ENCODE measurements around the gene AP5B1.

Gene AP5B1, protein sequence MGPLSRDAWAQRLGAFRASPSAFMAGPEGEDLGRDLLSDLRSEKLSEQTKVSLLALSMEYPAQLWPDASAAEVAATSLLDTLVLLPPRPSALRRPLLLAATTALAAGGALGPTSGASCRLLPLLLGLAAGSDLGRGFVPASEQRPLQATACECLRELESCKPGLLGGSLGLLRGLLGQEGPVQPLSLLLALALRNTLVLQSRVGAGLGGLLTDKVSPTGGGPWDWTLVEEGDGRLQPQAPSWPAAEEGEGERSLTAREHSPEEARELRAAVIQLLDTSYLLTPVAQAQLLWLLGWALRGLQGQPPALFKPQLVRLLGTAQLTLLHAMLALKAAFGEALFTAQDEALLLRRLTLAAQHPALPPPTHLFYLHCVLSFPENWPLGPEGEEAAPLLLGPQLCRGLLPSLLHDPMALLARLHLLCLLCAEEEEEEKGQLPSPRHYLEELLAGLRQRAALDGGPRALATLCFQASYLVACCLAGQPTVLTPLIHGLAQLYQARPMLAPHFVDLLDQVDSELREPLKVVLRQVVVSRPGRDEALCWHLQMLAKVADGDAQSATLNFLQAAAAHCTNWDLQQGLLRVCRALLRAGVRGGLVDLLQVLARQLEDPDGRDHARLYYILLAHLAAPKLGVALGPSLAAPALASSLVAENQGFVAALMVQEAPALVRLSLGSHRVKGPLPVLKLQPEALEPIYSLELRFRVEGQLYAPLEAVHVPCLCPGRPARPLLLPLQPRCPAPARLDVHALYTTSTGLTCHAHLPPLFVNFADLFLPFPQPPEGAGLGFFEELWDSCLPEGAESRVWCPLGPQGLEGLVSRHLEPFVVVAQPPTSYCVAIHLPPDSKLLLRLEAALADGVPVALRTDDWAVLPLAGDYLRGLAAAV

DNA sequence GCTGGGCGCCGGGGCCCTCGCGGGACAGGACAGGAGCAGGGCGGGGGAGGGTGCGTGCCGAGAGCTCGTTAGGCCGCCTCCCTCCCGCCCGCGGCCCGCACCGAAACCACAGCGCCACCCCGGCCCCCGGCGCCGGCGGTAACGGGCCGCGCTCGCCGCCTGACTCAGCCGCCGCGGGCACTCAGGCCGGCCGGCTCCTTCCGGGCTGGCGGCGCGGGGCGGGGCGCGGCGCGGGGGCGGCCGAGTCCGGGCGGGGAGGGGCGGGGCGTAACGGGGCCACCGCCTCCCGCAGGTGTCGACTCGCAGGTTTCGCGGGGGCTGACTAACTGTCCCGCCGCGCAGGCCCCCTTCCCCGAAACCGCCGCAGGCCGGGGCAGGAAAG lies at the start of gene AP5B1:
AP5B1 (minus strand) TSS at position 207 of the 382 bp plus-strand sequence. CDS start 385 bp downstream, outside the sequence.
- DNase-seq (ENCODE audit: low read depth in 3 of 3): peak; percentile 58 to 70 (median 65)

DNA sequence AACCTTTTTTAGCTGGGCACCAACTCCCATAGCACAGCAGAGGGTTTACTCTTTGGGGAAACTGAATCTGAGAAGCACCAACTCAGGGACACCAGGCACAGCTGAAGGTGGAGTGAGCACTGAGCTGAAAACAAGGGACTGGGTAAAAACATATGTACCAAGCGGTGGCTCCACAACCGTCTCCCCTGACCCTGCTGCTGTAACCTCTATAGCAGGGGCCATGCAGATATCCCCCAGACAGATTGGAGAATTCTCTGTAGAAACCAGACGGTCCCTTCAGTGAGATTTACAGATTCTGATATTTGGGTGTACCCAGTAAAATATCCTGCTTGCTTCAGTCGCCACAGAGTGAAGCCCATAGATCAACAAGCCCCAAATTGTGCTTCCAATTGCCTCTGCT lies 48.7 kb upstream of the AP5B1 start:
- DNase-seq (ENCODE audit: low read depth in 3 of 3): no peak

DNA sequence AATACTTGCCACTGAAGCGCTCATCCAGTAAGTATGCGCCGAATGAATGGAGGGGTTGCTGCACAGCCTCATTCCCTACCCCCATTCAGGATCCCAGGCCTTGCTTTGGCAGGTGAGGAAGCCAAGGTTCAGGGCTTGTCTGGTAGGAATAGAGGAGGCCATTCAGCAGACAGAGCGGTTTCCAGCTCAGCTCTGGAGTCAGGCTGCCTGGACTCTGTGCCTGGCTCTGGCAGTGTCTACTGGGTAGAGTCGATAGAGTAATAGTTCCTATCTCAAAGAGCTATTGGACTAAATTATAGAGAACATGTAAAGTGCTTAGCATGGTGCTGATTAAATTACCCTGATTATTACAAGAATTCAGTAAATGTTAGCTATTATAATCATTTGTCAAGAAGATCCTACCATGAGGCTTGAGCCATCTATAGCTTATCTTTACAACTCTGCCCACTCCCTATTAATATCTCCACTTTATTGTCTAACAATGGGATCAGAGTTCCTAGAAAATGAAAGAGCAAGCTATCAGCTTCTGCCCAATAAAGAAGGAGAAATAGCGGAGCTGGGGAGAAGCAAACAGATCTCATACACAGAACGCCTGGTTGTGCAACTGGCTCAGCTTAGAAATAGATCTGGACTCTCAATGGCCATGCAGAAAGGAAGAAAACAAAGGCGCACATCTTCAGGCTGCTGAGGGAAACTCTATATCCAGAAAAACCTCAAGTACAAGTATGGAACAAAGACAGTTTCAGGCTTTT lies 46.4 kb upstream of the AP5B1 start:
- no peak for DNase-seq (ENCODE audit: low read depth in 3 of 3)

DNA sequence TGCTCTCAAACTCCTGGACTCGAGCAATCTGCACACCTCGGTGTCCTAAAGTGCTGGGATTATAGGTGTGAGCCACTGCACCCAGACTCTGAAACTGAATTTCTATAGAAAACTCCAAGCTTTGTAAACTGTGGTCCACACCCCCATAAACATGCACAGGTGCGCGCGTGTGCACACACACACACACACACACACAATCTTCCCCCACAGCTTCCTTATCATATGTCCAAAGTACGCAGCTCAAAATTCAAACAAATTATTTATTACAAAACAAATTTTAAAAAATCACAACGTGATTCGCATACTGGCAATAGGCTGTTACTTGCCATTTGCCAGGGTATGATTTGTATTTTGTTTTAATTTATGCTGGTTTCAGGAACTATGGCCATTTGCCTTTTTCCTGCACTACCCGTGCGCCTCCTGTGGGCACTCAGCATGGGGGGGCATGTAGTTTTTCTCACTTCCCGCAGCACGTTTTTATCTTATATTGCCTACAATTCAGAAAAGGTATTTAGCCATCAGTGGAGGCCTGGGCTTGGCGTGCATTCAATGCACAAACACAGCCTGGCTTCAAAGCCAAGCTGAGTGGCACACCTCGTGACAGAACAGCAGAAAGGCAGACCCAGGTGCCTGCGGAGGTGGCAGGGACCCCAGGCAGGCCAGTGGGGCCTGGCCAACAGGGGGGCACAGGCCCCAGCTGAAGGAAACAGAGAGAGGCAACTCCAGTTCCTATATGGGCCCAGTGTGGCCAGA lies 42.2 kb upstream of the AP5B1 start:
- no peak for DNase-seq (ENCODE audit: low read depth in 3 of 3)

DNA sequence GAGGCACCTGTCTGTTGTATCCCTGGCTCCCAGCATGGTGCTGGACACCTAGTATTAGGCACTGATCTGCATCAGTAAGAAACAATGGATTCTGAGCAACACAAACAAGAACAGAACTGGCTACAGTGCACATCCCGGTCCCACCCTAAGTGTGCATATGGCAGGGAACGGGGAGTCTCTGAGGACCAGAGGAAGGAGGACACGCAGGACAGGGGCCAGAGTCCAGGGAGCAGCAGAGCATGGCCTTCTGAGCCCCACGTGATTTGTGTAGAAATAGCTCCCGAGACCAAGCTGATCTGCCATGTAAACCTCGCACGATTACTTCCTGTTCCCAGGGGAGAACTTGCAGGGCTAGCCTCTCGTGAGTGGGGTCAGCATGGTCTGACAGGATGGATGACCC lies 40.3 kb upstream of the AP5B1 start:
- DNase-seq (ENCODE audit: low read depth in 3 of 3): no peak

DNA sequence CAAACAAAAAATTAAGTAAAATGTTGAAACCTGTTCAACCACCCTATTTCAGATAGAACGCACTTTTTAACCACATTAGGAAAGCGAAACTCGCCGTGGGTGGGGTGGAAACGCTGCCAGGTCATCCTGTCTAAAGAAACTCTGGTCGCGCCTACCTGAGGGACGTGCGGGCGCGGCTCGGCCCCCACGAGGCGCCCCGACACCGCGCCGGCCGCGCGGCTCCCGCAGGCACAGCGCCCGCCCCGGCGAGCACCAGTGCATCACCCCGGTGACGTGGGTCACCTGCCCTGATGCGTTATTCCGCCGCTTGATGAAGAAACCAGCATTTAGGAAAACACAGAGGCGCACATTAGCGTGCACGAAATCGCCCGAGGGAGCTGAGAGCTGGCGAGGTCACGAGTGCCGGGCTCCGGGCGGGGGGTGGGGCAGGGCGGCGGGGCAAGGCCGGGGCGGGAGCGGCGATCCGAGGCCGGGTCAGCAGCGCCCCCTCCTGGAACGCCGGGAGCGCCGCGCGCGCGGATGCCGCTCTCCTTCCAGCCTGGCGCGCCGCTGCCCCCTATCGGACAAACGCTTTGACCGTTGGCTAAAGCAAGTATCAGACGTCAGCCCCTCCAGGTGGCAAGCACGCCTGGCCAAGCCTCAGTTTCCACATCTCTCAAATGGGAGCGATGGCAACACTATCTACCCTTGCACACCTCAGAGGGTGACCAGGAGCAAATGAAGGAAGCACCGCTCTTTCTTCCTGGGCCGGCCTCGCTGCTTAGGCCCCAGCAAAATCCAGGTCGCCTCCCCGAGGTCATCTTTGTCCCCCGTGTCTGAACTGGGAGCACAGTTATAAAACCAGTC lies 37.3 kb upstream of the AP5B1 start:
- peak; percentile 87 to 97 (median 90) for DNase-seq (ENCODE audit: low read depth in 3 of 3)

DNA sequence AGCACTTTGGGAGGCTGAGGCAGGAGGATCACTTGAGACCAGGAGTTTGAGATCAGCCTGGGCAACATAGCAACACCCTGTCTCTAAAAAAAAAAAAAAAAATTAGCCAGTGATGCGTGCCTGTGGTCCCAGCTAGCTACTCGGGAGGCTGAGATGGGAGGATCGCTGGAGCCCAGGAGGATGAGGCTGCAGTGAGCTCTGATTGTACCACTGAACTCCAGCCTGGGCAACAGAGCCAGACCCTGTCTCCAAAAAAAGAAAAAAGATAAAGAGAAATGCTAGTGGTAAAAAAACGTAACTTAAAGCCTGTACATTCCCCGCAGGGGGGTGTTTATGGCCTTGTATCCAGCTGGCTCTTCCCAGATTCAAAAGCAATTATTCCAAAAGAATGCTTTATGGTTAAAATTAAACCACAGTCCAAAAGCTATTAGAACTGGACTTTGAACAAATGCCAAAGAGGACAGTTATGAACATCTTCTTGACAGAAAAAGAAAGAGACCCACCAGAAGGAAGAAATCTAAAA lies 36.6 kb upstream of the AP5B1 start:
- no peak for DNase-seq (ENCODE audit: low read depth in 3 of 3)

DNA sequence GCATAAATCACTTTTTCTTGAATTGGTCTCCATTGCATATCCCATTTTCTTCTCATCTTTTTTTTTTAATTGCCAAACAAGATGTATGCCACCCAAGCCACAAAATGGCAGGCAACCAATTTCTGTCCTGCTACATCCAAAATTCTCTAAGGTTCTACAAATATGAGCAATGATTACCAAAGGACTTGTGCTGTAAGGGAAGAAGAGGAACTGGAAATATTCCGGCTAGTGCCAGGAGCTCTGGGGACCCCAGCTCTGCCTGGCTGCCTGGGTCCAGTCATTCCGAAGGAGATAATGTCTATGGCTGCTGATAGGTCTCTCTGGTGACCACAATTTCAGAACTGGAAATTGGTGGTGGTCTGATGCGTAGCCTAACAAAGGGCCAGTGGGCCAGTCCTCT lies 35.9 kb upstream of the AP5B1 start:
- DNase-seq (ENCODE audit: low read depth in 3 of 3): no peak

DNA sequence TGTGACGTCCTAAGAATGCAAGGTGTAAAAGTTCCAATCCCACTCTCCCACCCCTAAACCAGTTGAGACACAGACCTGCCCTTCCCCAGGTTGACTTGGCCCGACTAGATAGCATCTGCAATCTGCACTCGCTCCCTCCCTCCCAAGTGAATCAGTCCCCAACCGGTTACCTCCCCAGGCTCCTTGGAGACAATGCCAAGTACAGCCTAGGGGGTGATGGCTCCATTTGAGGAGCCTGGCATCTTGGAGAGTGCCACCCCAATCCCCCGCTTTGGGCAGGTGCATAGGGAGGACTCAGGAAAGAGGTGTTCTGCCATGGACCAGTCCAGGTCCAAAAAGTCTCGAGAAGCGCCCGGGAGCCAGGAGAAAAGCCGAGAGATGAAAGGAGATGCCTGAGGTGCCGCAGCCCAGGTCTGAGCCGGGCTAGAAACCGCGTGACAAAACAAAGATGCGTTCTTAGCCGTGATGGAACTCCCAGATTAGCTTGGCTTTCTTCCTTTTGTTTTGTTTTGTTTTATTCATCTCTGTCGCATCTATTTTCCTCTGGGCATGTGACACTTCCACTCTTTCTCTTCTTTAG lies 34.3 kb upstream of the AP5B1 start:
- no peak for DNase-seq (ENCODE audit: low read depth in 3 of 3)

DNA sequence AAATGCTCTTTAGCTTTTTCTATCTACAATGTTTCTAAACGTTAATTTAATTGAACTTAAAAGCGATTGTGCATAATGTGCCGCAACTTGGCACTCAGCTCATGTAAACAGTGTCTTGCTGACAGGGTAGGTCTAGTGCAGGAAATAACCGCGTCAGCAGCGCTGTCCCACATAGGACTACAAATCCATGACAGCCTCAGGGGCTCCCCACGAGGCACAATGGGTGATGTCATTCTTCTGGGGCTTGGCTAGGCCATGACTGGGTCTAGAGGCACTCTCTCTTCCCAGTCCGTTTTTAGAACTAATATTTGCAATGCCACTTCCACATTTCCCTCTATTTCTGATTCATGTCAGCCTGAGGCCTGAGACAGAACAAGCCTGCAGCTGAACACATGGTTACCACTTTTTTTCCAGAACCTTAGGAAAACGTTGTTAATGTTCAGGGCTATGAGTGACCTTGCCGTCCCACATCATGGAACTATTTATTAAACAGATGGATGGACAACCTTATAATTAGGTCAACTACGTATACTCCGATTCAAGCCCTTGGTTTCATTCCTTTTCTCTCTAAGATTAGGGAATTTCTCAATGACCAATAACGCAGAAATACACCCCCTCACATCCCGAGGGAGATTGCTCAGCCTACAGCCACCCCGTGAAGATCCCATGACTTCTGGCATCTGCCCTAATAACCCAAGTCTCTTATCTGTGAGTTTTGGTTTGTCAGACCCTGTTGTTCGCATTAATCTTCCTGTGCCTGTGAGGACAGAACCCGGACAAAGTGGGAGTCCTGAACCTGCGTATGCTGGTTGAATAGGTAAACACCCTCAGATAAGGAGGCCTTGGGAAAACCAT lies 33.6 kb upstream of the AP5B1 start:
- DNase-seq (ENCODE audit: low read depth in 3 of 3): no peak

DNA sequence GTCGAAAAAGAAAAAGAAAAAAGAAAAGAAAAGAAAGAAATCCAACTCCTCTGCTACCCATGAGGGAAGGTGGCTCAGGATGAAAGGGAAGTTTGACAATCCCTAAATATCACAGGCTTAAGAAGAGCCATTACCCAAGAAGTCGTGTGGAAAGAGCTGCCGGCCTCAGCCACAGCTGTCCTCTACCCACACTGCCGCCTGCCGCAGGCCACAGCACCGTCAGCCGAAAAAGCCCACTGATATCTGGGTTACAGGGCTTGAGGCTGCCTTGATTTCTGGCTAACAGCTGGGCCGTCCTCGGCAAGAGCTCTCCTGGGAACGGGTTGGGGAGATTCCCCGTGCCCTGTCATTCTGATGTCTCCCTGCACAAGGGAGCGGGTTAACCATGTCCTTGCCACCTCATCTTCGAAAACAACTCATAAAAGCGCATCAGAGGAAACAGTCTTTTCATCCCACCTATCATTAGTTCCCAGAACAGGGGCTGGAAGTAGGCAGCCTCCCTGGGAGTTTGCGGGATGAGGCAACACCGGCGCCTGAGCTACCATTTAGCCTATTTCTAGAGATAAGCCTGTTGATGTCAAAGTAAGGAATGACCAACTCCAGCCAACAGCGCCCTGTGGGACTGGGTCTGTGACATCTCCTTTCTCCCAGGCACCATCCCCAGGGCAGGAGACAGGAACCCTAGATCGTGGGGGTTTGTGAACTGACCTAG lies 31.1 kb upstream of the AP5B1 start:
- DNase-seq (ENCODE audit: low read depth in 3 of 3): no peak

DNA sequence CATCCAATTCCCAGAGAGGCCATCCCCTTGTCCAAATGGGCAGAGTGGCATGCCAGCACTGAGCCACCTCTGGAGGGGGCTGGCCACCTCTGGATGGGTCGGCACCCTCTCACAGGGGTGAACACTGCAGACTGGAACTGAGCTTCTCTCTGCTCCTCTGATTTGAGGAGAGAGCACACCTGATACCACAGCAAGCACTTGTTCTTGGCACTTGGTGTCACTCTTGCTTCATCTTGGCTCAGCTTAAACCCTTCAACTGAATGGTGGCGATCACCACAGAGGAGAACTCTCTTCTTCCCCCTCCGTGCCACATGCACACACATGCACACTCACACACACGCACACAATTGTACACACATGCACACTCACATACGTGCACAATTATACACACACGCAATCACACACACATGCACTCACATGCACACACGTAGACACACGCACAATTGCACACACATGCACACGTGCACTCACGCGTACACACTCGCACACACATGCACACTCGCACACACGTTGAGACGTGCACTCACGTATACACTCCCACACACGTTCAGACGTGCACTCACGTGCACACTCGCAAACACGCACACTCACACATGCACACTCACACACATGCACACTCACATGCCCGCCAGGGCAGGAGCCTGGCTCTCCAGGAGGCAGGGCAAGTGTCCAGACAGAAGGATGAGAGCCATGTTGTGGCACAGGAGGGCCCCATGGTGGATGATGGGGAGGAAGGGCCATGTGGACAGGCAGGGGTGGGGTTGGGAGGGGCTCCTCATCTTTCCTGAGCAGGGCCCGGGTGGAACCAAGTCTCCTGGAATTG lies 29.5 kb upstream of the AP5B1 start:
- DNase-seq (ENCODE audit: low read depth in 3 of 3): no peak

DNA sequence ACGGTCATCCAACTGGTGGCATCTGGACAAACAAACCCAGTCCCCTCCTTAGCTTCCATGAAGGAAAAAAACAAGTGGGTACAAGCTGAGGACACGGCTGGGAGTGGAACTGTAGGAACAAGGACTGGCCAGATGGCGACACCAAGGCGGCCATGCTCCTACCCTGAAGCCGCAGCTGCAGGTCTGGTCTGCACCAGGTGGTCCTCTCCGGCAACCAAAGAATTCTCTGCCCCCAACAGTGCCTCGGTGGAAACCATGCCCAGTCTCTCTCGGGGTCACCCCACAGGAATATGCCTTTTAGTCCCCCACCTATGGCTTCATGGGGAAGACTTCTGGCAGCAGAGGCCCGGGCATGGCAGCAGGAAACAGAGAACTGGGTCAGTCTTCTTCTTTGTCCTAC lies 28.7 kb upstream of the AP5B1 start:
- DNase-seq (ENCODE audit: low read depth in 3 of 3): no peak

DNA sequence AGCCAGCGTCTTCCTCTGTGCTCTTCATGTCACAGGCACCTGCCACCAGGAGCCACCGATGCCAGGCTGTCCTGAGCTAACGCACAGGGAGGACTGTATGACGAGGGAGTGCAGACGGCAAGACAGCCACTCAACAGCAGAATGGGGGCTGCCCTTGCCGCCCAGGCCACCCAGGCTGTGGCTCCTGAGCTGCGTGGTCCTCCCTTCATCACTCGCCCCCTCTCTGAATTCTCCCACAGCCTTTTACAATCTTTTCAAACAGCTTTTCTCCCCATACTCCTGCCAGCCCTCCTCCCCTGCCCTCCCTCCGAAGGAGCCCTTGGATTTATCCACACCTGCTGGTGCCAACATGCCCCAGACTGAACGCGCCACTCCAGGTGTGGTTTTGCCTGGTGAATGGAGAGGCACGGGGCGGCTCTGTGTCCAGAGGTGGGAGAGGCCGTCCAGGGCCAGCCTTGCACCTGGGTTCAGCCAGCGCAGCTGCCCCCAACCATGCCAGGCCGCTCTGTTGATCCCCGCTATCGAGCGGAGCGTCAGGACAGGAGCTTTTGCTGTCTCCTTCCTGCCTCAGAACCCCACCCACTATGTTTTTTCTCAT lies 28.1 kb upstream of the AP5B1 start:
- DNase-seq (ENCODE audit: low read depth in 3 of 3): no peak

DNA sequence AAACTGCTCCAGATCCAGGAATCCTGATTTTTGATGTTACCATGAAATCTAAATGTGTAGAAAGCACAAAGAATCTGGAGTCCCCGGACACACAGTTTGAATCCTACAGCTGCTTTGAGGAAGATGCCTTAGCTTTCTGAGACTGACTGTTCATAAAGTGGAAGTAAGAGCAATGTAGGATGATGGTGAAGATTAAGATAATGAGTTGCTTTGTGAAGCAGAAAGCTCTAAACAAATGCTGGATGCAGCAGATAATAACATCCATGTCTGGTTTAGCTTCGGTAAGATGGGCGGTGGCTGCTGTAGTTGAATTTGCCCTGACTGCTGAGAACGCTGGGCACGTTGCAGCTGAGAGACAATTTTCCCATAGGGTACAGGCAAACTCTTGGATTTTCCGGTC lies 26.2 kb upstream of the AP5B1 start:
- no peak for DNase-seq (ENCODE audit: low read depth in 3 of 3)

DNA sequence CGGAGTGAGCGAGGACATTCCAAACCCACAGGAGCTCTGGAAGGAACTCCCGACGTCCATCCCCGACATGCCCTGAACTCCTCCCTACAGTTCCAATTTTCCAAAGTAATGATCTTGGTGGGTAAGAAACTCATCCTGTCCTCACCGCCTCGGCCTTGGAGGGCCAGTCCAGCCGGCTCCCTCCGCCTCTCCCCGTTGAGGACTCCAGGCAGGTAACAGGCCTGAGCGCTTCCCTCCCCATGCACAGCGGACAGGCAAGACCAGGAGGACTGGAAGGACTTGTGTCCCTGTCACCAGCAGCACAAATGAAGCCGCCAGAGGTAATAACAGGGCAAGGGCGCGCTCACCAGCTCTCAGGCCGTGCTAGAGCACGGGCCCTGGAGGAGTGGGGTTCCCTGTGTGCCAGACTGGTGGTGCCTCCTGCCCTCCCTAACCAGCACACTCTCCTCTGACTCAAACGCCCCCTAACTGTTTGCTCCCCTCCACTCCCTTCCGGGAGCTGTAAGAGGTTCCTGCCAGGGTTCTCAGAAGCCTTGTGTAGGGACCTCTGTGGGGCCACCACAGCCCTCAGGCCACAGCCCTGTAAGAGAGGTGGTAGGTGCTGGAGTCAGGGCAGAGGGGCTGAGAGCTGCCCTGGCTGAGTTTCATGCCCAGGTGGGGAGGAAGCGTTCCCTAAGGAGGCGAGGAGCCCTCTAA lies 23.2 kb upstream of the AP5B1 start:
- DNase-seq (ENCODE audit: low read depth in 3 of 3): no peak
